C4-2B (cell line): ENCODE data around the gene KCNJ14.

Experiments used
- ZFX ChIP-seq: fragments of 450-650 bp; IDR thresholded peaks from 2 replicates; pipeline ENCODE4 v1.6.1; 2017
- TF ChIP-seq, protein P1 (sequence below): fragments of 450-650 bp; conservative IDR thresholded peaks from 2 replicates; pipeline ENCODE4 v1.5.1; 2017; ENCODE audit warnings: mild to moderate bottlenecking

DNA sequence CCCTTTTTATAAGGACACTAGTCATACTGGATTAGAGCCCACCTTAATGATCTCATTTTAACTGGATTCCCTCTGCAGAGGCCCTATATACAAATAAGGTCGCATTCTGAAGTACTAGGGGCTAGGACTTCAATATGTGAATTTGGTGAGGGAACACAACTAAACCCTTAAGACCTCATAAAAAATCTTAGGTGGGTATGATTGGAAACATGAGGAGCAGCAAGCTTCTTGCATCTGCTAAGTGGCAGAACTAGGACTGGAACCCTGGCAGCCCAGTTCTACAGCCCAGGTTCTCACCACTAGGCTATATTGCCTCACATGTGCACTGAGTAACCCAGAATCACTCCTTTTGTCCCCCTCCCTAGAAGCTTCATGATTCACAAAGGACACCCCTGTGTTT, 26.7 kb upstream of the KCNJ14 start:
- TF ChIP-seq, protein P1, sequence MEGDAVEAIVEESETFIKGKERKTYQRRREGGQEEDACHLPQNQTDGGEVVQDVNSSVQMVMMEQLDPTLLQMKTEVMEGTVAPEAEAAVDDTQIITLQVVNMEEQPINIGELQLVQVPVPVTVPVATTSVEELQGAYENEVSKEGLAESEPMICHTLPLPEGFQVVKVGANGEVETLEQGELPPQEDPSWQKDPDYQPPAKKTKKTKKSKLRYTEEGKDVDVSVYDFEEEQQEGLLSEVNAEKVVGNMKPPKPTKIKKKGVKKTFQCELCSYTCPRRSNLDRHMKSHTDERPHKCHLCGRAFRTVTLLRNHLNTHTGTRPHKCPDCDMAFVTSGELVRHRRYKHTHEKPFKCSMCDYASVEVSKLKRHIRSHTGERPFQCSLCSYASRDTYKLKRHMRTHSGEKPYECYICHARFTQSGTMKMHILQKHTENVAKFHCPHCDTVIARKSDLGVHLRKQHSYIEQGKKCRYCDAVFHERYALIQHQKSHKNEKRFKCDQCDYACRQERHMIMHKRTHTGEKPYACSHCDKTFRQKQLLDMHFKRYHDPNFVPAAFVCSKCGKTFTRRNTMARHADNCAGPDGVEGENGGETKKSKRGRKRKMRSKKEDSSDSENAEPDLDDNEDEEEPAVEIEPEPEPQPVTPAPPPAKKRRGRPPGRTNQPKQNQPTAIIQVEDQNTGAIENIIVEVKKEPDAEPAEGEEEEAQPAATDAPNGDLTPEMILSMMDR: no peak
- TF ChIP-seq ZFX: no peak
